ENCODE measurements around the gene CEP192.

DNA sequence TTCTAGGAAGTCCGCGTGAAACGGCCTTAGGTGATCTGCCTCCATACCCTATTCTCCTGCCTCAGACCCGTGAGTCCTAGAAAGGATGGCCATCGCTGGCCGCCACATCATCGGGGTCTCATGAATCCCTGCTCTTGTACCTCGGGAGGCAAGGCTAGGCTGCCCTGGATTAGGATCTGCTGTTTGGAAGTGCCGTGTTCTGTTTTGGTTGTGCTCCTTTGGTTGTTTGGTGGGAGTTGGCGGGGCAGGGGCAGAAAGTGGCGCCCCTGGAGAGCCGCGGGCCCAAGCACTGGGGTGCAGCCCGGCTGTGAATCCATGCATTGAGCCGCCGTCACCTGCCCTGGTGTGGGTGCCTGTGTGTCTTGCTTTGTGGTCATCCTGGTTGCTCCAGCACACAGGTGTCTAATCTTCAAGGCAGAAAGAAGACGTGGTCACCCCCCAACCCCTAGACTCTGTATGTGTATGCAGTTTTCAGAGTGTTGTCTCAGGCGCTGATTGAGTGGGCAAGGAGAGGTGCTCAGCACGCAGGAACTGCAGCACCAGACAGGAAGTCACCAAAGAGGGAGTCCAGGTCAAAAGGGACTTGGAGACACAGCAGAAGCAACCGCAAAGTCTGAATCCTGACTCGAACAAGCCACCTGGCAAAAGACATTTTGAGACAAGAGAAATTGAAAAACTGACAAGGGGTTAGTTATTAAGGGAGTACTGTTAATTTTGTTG is 147.4 kb downstream of the CEP192 start:
- TF ChIP-seq, protein P1, sequence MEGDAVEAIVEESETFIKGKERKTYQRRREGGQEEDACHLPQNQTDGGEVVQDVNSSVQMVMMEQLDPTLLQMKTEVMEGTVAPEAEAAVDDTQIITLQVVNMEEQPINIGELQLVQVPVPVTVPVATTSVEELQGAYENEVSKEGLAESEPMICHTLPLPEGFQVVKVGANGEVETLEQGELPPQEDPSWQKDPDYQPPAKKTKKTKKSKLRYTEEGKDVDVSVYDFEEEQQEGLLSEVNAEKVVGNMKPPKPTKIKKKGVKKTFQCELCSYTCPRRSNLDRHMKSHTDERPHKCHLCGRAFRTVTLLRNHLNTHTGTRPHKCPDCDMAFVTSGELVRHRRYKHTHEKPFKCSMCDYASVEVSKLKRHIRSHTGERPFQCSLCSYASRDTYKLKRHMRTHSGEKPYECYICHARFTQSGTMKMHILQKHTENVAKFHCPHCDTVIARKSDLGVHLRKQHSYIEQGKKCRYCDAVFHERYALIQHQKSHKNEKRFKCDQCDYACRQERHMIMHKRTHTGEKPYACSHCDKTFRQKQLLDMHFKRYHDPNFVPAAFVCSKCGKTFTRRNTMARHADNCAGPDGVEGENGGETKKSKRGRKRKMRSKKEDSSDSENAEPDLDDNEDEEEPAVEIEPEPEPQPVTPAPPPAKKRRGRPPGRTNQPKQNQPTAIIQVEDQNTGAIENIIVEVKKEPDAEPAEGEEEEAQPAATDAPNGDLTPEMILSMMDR (IDR thresholded peaks at IDR 0.05) = no peak
- TF ChIP-seq EP300 (IDR thresholded peaks at IDR 0.05) = no peak
- TF ChIP-seq POLR2A (IDR thresholded peaks at IDR 0.05) = no peak
- TF ChIP-seq POLR2AphosphoS5 (IDR thresholded peaks at IDR 0.05) = no peak
